D341Med (cell line): ENCODE results near the gene EBLN2.

Experiments used
- DNase-seq: peaks from one replicate; pipeline ENCODE4 v3.0.0; 2012; ENCODE audit warnings: low spot score

EBLN2 gene

DNA sequence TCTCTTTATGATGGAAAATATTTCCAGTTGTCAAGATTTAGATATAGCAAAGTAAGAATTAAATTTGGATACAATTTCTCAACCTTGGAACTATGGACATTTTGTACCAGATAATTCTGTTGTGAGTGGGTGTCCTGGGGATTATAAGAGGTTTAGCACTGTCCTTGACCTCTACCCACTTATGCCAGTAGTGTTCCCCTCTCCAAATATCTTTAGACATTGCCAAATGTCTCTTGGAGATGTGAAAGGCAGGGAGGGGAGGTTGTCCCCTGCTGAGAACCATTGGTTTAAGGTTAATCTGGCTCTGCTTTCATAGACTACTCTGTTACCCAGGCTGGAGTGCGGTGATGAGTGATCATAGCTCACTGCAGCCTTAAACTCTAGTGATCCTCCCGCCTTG, at the start of gene EBLN2:
Gene EBLN2, plus strand, starts transcription at position 244 of the 400 bp plus-strand sequence. CDS start 423 bp downstream, outside the sequence.
- no peak for DNase-seq

DNA sequence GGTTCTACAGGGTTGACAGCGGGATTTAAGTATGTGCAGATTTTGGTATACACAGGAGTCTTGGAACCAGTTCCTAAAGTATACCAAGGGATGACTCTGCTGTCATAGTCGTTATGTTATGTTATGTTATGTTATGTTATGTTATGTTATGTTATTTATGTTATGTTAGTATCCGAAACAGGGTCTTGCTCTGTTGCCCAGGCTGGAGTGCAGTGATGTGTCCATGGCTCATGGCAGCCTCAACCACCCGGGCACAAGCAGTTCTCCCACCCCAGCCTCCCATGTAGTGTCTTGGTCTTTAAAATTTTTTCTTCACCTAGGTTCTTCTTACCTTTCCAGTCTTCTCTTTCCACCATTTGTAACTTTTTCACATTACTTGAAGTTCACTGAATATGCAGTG, 43.2 kb upstream of the EBLN2 start:
- DNase-seq: no peak

DNA sequence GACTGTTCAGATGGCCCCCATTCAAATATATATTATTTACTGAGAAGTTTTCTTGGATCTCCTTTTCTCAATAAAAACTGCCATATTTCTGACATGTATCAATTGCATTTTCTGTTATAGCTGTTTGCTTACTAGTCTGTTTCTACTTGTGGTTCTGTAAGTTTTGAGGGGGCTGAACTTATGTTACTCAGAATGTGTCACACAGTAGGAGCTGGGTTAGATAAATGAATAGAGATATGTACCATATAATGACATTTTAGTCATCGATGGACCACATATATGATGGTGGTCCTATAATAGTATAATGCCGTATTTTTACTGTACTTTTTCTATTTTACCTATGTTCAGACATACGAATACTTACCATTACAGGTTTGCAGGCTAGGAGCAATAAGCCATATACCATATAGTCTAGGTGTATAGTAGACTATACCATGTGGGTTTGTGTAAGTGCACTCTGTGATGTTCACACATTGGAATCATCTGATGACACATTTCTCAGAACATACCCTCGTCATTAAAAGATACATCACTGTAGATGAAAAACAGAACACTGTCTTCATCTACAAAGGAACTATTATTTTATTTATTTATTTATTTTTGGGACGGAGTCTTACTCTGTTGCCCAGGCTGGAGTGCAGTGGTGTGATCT, 42.5 kb upstream of the EBLN2 start:
- no peak for DNase-seq

DNA sequence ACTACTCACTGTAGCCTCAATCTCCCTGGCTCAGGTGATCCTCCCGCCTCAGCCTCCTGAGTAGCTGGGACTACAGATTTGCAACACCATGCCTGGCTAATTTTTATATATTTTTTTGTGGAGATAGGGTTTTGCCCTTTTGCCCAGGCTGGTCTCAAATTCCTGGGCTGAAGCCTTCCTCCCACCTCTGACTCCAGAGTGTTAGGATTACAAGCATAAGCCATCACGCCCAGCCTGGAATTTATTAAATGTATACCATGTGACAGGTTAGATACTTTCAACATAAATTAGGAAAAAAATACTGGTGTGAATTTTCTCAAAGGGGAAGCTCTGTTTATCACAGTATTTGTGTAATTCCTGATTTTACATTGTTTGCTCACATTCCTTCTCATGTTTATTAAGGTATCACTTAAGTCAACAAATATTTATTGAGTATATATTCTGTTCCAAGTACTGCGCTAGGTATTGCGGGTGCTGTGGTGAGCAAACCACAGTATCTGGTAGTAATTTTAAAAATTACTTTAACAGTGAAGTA, 40.1 kb upstream of the EBLN2 start:
- DNase-seq: no peak

DNA sequence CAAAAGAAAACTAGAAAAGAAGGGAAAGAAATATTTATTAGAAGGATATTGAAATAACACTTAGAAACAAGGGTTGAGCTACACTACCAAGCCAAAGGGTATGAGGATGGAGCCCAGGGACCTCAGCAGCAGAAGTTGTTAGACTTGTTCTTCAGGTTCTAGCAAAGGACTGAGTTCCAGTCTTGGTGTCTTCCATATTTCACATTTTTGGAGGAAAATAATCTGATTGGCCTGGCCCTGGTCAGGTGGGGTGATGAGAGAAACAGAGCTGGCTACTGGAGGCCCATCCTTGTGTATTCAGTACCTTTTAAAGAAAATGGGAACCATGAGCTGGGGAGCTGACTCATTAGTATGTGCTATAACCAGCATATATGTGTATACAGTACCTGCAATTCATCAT, 36.6 kb upstream of the EBLN2 start:
- DNase-seq: no peak

DNA sequence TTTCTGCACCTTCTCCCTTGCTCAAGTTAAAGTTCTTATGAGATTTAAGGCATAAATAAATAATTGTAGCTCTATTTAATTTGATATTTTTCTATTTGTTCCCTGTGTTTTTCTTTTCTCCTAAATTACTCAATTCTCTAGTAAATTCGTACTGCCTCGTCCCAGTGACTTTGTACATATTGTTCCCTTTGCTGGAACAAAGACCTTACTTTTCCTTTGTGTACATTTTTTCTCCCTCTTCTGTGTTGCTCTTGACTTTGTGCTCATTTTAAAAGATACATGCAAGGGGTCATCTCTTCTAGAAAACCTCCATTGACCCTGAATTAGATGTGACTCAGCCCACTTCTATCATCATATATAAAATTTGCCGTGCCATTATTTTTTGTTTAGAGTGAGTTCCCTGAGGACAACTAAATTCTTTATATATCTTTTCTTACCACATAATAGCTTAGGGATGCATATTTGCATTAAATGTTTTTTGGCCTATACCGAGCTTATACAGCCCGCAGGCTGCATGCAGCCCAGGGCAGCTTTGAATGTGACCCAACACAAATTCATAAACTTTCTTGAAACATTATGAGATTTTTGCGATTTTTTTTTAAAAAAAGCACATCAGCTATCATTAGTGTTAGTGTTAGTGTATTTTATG, 35.2 kb upstream of the EBLN2 start:
- no peak for DNase-seq

DNA sequence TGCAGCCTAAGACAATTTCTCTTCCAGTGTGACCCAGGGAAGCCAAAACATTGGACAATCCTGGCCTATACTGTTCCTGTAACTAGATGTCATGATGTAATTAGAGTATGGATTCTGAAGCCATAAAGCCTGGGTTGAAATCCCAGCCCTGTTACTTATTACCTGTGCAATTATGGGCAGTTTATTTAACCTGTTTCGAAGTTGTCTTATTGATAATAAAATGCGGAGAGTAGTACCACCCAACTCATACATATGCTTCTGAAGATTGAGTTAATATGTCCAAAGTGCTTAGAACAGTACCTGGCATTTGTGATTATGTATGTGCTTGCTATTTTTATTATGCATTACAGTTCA, 34.7 kb upstream of the EBLN2 start:
- no peak for DNase-seq

DNA sequence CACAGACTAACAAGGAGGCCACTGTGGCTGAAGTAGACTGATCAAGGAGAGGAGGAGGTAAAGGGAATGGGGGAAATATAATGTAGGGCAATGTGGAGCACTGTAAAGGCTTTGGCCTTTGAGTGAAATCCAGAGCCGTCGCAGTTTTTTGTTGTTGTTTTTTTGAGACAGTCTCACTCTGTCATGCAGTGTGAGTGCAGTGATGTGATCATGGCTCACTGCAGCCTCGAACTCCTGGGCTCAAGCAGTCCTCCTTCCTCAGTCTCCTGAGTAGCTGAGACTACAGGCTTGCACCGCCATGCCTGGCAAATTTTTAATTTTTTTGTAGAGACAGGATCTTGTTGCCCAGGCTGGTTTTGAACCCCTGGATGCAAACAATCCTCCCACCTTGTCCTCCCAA, 32.7 kb upstream of the EBLN2 start:
- no peak for DNase-seq

DNA sequence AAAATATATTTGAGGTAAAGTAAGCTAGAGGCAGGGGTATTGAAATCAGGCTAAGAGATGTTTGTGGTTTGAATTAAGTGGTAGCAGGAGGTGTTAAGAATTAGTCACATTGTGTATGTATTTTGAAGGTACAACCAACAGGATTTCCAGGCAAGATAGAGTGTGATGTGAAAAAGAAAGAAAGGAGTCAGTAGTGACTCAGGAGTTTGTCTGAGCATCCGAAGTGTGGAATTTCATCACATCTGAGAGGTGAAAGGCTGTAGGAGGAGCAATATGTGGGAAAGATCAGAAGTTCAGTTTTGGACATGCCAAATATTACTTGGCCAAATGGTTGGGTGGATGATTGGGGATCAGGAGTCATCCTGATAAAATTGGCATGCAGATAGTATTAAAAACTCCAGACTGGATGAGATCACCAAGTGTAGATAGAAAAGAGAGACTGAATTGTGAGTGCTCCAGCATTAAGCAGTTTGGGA, 32.1 kb upstream of the EBLN2 start:
- DNase-seq: no peak

DNA sequence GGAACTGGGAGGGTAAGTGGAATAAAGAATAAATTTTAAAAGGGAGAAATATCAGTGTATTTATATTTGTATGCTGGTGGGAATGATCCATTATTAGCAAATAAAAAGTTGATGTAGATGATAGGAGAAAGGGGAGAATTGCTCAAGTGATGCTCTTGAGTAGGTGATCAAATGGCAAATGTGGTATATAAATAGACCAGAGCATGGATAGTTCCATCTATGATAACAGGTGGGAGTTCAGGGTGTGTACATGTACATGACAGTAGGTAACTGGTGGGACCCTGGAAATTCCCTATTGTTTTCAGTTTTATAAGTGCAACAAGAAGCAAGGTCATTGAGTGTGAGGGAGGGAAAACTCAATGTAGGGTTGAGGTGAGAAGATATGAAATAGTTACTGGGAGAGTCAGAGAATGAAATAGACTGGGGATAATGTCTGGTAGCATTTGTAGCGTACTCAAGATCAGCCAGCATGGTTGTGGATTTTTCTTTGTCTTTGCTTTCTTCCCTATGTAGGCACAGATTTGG, 31.3 kb upstream of the EBLN2 start:
- DNase-seq: no peak

DNA sequence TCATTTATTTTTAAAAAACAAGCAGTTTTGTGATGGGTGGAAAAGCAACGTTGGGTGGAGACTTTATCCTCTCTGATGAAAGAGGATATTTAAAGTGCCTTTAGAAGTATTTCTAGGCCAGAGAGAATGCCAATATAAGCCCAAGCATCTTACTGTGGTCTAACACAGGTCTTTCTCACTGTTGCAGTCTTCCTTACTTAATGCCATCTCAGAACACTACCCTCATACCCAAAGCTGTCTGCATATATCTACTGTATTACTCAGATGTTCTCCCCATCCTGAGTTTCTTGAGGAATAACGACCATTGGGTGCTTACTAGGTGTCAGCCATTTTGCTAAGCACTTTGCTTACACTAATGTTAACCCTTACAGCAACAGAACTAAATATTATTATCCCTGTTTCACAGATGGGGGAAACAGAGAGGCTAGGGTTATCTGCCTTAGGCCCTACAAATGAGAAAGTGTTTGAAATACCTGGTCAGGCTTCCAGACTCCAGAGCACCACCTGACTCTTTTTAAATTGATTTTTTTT, 29.8 kb upstream of the EBLN2 start:
- DNase-seq: no peak

DNA sequence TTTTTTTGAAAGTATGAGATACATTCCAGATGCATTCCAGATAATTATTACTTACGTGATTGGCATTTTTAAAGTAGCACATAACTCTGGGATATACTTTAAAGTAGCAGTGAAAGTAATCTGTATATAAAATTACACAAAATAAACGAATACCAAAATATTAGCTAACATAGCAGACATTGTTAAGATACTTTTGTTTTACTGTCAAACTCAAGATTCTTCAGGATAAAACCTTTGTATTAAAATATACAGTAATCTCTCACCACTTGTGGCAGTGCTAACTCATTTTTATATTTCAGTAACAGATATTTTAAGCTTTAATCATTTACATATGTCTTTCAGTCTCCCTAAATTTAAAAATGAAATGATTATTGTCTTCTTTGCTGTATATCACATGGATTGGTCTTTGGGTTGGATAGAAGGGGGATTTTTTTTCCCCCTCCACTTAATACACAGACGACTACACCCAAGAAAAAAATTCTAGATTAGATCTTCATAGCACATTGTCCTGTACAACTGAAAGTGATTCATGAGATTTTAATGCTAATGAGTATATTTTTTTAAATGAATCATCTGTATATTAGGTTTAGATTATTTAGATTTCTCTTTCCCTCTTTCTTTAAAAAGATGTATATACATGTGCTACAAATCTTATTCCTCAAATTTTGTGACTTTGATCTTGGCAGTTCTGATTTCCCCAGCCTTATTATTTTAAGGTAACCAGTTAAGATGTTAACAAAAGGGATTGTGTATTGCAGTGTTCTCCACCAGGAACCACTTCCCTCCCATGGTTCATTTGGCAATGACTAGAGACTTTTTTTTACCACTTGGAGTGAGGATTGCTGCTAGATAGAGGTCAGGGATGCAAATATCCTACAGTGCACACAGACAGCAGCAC, 24.5 kb upstream of the EBLN2 start:
- DNase-seq: no peak

DNA sequence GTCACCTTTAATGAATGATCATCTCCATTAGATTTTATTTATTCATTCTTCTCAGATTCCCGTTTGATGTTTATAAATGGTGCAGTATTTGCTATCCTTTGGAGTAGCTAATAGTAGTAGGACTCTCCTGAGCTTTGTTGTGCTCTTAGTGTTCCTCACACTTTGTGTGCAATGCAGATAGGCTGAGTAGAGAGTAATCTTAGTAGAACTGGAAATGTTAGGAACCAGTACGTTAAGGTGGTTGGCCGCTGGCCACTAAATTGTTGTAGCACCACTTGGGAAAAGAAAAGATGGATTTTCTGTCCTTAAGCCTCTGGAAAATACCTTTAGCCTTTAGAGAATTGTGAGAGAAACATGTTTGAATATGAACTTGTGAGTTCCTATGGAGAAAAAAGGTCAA, 19.9 kb upstream of the EBLN2 start:
- DNase-seq: no peak

DNA sequence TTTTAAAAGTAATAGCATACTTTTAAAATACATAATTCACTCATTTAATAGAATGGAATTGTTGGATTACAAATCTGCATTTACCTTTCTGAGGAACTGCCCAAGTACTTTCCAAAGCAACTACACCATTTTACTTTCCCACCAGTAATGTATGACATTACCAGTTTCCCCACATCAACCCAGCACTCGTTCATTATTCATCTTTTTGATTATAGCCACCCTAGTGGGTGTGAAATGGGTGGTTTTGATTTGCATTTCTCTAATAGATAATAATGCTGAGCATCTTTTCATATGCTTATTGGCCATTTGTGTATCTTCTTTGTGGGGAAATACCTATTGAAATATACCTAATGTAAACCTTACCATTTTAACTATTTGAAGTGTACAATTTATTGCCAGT, 18.0 kb upstream of the EBLN2 start:
- no peak for DNase-seq

DNA sequence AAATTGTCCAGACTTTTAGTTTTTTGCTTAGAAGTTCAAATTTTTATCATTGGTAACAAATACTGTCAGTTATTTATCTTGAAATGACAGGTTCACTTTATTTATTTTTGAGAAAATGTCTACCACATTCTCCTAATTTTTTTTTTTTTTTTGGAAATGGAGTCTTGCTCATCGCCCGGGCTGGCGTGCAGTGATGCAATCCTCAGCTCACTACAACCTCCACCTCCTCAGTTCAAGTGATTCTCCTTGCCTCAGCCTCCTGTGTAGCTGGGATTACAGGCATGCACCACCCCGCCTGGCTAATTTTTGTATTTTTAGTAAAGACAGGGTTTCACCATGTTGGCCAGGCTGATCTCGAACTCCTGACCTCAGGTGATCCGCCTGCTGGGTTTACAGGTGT, 16.1 kb upstream of the EBLN2 start:
- no peak for DNase-seq

DNA sequence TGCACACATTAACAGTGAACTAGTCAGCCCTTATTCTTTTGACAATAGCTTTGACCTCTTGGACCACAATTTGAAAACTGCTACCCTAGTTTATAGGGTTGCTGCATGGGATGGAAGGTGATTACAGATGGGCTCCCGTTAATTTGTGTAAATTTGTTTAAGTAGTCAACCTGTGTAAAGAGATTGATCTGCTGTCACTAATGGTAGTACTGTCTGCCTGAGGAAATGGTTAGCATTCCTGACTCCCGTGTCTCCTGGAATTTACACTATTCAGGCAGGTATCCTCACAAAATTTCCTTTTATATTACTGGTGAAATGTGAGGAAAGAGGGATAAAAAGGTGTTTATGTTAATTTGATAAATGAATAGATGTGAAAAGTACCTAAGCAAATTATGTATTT, 15.3 kb upstream of the EBLN2 start:
- no peak for DNase-seq

DNA sequence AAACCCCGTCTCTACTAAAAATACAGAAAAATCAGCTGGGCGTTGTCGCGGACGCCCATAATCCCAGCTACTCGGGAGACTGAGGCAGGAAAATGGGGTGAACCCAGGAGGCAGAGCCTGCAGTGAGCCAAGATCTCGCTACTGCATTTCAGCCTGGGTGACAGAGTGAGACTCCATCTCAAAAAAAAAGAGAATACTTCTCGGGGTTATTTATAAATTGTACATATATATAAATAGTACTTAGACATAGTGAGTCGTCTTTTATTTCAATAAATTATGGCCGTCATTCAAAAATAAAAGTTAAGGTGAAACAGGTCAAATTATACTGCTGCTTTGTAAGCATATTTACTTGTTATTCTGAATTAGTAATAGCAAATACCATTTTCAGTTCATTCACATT, 12.1 kb upstream of the EBLN2 start:
- no peak for DNase-seq

DNA sequence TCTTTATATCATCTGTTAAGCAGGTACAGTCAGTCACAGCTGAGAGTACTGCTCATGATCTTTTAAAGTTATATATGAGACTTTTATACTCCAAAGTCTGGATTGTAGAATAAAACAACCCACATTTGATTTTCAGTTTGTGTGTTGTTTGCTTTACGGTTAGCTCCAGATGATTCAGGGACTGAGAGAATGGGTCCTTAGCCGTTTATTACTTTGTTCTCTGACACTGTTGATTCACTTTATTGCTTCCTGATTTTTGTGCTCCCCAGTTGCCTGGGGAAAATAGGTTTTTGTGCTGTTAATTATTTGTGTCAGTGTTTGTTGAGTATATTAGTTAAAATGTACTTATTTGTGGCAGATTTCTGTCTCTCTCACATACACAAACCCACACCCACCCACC, 8.6 kb upstream of the EBLN2 start:
- DNase-seq: no peak

DNA sequence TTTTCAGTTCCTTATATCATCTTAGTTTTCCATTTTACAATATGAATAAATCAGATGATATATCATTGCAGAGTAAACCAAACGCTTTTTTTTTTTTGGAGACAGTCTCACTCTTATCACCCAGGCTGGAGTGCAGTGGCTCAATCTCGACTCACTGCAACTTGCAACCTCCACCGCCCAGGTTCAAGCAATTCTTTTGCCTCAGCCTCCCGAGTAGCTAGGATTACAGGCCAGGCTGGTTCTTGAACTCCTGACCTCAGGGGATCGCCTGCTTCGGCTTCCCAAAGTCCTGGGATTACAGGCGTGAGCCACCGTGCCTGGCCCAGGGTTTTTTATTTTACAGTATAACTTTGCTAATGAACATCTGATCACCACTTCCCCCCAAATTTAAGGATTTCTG, 5.9 kb upstream of the EBLN2 start:
- DNase-seq: no peak

DNA sequence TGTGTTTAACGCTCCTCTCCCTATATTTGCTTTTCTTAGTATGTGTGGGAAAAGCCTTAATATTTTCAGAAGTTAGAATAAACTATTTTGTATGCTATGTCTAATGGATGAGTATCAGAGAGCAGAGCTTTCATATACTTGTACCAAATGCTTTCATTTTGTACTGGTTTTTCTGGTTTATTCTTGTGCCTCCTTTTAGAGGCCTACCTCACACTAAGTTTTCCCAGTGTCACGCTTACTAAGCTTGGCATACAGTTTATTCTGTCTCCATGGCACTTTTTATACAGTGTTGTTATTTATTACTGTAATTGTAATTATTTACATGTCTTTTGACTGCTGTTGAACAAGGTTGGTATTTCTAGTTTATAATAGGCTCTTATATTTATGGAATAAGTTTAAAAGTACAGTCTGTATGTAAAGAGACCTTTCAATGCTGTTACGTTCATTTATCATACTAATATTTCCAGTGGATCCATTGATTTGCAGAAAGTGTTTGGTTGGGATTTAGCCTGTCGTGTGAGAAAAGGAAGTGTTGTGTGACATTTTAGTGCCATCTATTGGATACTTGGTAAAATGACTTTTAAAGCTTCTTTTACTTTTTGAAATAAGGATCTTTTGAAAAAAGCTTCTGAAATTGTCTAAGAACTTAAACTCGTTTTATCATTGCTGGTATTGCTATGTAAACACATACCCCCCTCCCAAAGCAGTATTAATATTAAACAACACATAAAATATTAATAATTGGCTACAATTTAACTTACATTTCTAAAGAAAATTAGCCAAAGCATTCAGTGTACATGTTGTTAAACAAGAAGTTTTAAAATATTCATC, 5.2 kb upstream of the EBLN2 start:
- DNase-seq: peak; percentile 35

DNA sequence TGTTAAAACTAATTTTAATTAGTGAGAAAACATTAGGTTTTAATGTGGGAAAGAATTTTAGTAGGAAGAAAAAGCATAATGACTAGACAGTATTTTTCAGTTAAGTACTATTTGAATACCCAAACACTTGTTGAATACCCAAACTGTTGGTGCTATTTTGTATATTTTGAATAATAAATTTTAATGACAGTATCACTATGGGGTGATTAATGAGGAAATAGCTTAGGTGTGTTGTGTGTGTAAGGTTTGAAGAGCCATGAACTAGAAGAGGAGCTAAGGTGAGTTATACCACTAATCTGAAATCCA, 4.7 kb upstream of the EBLN2 start:
- DNase-seq: no peak

DNA sequence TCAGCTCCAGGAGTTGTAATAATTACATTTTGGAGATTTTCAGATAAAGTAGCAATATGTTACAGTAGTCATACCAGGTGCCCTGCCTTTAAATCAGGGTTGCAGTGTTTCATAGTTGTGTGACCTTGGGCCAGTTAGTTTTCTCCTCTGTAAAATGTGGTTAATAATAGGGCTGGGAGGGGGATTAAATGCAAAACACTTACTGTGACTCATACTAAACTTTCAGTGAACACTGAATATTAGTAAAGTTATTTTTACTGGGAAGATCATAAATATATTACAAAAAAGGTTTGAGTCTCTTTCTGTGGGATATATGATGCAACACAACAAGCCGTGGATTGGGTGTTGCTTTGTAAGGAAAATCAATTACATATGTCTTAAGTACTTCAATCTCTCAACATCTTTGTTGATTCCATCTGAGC, 1.1 kb upstream of the EBLN2 start:
- DNase-seq: no peak
